GM18870 (cell line): ENCODE data around the gene PRKAG3.
"Not testable (repeated sequence)": the region's sequence is repeated elsewhere in the genome, so short reads cannot be mapped to it uniquely, and the experiment has no call there.

Experiments
- ATAC-seq: cut with Tn5 transposase; IDR thresholded peaks from one replicate; pipeline ENCODE4 v1.9.1; 2021; ENCODE audit warnings: moderate library complexity; ENCODE audit not compliant: unreplicated experiment

Gene PRKAG3

GRCh38 chr2:218844334-218844733 is 12.7 kb upstream of the PRKAG3 start:
- ATAC-seq: not testable (repeated sequence)

GRCh38 chr2:218839888-218840287 is 8.3 kb upstream of the PRKAG3 start:
- ATAC-seq: no peak

- no peak for ATAC-seq
These were observed 7.8 kb upstream of the PRKAG3 start for GRCh38 chr2:218839430-218839829.

GRCh38 chr2:218837495-218837894 is 5.9 kb upstream of the PRKAG3 start:
- no peak for ATAC-seq

- ATAC-seq: no peak
These were observed 3.1 kb upstream of the PRKAG3 start for GRCh38 chr2:218834685-218835084.

- ATAC-seq: no peak
These were observed 1.5 kb upstream of the PRKAG3 start for GRCh38 chr2:218833023-218833609.

- ATAC-seq: no peak
These were observed 917 bp upstream of the PRKAG3 start for GRCh38 chr2:218832520-218832919.

GRCh38 chr2:218832081-218832480 is 478 bp upstream of the PRKAG3 start:
- ATAC-seq: no peak

GRCh38 chr2:218830526-218831306 is 887 bp downstream of the PRKAG3 start:
- no peak for ATAC-seq

GRCh38 chr2:218829868-218830451 is 1.6 kb downstream of the PRKAG3 start:
- ATAC-seq: no peak

- ATAC-seq: no peak
These were observed 3.2 kb downstream of the PRKAG3 start for GRCh38 chr2:218828477-218828778.

GRCh38 chr2:218827701-218828476 is 3.7 kb downstream of the PRKAG3 start:
- no peak for ATAC-seq

- ATAC-seq: no peak
These were observed 4.8 kb downstream of the PRKAG3 start for GRCh38 chr2:218826791-218827190.

GRCh38 chr2:218824004-218824403 is 7.6 kb downstream of the PRKAG3 start:
- no peak for ATAC-seq

GRCh38 chr2:218823196-218823855 is 8.3 kb downstream of the PRKAG3 start:
- no peak for ATAC-seq

- ATAC-seq: no peak
These were observed 9.0 kb downstream of the PRKAG3 start for GRCh38 chr2:218822622-218823021.

- no peak for ATAC-seq
These were observed 9.9 kb downstream of the PRKAG3 start for GRCh38 chr2:218821605-218822211.

- no peak for ATAC-seq
These were observed 10.7 kb downstream of the PRKAG3 start for GRCh38 chr2:218820746-218821369.

- ATAC-seq: no peak
These were observed 12.5 kb downstream of the PRKAG3 start for GRCh38 chr2:218819093-218819492.

GRCh38 chr2:218816561-218817011 is 15.0 kb downstream of the PRKAG3 start:
- no peak for ATAC-seq
